ENCODE results near the gene HAND1. TPM values are rescaled to one million over a fixed set of nuclear protein-coding genes. Genes with fewer than 3 reads are reported as not detected.

Gene HAND1
- total and polyA plus RNA-seq, 2 experiments from 2014 or later = not detected

DNA sequence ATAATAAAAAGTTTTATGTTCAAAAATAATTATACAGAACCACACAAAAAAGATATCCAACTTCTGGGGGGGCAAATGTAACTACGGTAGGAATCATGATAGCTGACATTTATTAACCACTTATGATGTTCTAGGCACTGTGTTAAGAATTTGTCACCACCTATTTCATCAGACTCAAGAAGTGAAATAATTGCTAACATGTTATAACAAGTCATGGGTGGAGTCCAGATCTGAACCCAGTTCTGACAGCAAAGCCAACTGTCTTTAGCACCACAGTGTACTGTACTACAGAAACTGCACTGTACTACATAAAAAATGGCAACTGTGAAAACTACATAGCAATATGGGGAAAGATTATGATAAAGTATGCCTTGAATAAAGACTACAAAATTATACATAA, 35.2 kb downstream of the HAND1 start:
- Histone ChIP-seq H3K27me3 (ENCODE audit: insufficient read depth) (peaks cover 11% of the 10 kb centered on the region), H3K27ac (ENCODE audit: low read depth) (no peak overlapping the region), H3K79me2 (replicated peaks; ENCODE audit: insufficient read depth) (peaks cover 4% of the 10 kb centered on the region), H3K4me2 (no peak overlapping the region), H3K4me3 (no peak overlapping the region), H2AFZ (no peak overlapping the region), H3F3A (replicated peaks; ENCODE audit: low read depth) (0 out of 2 replicates have a peak, but pooled peaks cover 3% of the 10 kb centered on the region), H3K4me1 (ENCODE audit: insufficient read depth) (peaks cover 12% of the 10 kb centered on the region), H4K20me1 (replicated peaks; ENCODE audit: insufficient read depth) (peaks cover 7% of the 10 kb centered on the region; the same call in 1 of the 2 replicates), H3K9me2 (ENCODE audit: insufficient read depth) (no peaks in the 10 kb centered on the region), H3K36me3 (ENCODE audit: insufficient read depth) (peaks cover 14% of the 10 kb centered on the region; the same call in 1 of the 2 replicates)
- ATAC-seq (no peak), DNase-seq (ENCODE audit: low spot score) (no peak)
- H3K4me3 Mint-ChIP-seq = no peak overlapping the region
- peaks cover 14% of the 10 kb centered on the region for H3K36me3 Mint-ChIP-seq (ENCODE audit: low read depth)
- TF ChIP-seq NANOG (IDR thresholded peaks at IDR 0.05; ENCODE audit: borderline replicate concordance) = no peak
- TF ChIP-seq, protein P1, sequence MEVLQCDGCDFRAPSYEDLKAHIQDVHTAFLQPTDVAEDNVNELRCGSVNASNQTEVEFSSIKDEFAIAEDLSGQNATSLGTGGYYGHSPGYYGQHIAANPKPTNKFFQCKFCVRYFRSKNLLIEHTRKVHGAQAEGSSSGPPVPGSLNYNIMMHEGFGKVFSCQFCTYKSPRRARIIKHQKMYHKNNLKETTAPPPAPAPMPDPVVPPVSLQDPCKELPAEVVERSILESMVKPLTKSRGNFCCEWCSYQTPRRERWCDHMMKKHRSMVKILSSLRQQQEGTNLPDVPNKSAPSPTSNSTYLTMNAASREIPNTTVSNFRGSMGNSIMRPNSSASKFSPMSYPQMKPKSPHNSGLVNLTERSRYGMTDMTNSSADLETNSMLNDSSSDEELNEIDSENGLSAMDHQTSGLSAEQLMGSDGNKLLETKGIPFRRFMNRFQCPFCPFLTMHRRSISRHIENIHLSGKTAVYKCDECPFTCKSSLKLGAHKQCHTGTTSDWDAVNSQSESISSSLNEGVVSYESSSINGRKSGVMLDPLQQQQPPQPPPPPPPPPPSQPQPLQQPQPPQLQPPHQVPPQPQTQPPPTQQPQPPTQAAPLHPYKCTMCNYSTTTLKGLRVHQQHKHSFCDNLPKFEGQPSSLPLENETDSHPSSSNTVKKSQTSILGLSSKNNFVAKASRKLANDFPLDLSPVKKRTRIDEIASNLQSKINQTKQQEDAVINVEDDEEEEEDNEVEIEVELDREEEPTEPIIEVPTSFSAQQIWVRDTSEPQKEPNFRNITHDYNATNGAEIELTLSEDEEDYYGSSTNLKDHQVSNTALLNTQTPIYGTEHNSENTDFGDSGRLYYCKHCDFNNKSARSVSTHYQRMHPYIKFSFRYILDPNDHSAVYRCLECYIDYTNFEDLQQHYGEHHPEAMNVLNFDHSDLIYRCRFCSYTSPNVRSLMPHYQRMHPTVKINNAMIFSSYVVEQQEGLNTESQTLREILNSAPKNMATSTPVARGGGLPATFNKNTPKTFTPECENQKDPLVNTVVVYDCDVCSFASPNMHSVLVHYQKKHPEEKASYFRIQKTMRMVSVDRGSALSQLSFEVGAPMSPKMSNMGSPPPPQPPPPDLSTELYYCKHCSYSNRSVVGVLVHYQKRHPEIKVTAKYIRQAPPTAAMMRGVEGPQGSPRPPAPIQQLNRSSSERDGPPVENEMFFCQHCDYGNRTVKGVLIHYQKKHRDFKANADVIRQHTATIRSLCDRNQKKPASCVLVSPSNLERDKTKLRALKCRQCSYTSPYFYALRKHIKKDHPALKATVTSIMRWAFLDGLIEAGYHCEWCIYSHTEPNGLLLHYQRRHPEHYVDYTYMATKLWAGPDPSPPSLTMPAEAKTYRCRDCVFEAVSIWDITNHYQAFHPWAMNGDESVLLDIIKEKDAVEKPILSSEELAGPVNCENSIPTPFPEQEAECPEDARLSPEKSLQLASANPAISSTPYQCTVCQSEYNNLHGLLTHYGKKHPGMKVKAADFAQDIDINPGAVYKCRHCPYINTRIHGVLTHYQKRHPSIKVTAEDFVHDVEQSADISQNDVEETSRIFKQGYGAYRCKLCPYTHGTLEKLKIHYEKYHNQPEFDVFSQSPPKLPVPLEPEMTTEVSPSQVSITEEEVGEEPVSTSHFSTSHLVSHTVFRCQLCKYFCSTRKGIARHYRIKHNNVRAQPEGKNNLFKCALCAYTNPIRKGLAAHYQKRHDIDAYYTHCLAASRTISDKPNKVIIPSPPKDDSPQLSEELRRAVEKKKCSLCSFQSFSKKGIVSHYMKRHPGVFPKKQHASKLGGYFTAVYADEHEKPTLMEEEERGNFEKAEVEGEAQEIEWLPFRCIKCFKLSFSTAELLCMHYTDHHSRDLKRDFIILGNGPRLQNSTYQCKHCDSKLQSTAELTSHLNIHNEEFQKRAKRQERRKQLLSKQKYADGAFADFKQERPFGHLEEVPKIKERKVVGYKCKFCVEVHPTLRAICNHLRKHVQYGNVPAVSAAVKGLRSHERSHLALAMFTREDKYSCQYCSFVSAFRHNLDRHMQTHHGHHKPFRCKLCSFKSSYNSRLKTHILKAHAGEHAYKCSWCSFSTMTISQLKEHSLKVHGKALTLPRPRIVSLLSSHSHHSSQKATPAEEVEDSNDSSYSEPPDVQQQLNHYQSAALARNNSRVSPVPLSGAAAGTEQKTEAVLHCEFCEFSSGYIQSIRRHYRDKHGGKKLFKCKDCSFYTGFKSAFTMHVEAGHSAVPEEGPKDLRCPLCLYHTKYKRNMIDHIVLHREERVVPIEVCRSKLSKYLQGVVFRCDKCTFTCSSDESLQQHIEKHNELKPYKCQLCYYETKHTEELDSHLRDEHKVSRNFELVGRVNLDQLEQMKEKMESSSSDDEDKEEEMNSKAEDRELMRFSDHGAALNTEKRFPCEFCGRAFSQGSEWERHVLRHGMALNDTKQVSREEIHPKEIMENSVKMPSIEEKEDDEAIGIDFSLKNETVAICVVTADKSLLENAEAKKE (CRISPR knock-in tag; IDR thresholded peaks at IDR 0.05) = no peak
- no peak for TF ChIP-seq POLR2AphosphoS5 (IDR thresholded peaks at IDR 0.05; ENCODE audit: low read depth)
- no peak for TF ChIP-seq ZNF114 (CRISPR knock-in tag; IDR thresholded peaks at IDR 0.05)
- TF ChIP-seq EZH2phosphoT487 (IDR thresholded peaks at IDR 0.05; ENCODE audit: unreplicated experiment) = no peak
- no peak for TF ChIP-seq ZNF331 (CRISPR knock-in tag; IDR thresholded peaks at IDR 0.05; ENCODE audit: low read depth)
- no peak for TF ChIP-seq CTCF (conservative IDR thresholded peaks at IDR 0.05; ENCODE audit: low read depth in 2 of 2)
- no peak for TF ChIP-seq CREB1 (CRISPR knock-in tag; IDR thresholded peaks at IDR 0.05; ENCODE audit: low read depth)
- TF ChIP-seq, protein P2, sequence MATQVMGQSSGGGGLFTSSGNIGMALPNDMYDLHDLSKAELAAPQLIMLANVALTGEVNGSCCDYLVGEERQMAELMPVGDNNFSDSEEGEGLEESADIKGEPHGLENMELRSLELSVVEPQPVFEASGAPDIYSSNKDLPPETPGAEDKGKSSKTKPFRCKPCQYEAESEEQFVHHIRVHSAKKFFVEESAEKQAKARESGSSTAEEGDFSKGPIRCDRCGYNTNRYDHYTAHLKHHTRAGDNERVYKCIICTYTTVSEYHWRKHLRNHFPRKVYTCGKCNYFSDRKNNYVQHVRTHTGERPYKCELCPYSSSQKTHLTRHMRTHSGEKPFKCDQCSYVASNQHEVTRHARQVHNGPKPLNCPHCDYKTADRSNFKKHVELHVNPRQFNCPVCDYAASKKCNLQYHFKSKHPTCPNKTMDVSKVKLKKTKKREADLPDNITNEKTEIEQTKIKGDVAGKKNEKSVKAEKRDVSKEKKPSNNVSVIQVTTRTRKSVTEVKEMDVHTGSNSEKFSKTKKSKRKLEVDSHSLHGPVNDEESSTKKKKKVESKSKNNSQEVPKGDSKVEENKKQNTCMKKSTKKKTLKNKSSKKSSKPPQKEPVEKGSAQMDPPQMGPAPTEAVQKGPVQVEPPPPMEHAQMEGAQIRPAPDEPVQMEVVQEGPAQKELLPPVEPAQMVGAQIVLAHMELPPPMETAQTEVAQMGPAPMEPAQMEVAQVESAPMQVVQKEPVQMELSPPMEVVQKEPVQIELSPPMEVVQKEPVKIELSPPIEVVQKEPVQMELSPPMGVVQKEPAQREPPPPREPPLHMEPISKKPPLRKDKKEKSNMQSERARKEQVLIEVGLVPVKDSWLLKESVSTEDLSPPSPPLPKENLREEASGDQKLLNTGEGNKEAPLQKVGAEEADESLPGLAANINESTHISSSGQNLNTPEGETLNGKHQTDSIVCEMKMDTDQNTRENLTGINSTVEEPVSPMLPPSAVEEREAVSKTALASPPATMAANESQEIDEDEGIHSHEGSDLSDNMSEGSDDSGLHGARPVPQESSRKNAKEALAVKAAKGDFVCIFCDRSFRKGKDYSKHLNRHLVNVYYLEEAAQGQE (IDR thresholded peaks at IDR 0.05; ENCODE audit: unreplicated experiment) = no peak
- TF ChIP-seq, protein P3, sequence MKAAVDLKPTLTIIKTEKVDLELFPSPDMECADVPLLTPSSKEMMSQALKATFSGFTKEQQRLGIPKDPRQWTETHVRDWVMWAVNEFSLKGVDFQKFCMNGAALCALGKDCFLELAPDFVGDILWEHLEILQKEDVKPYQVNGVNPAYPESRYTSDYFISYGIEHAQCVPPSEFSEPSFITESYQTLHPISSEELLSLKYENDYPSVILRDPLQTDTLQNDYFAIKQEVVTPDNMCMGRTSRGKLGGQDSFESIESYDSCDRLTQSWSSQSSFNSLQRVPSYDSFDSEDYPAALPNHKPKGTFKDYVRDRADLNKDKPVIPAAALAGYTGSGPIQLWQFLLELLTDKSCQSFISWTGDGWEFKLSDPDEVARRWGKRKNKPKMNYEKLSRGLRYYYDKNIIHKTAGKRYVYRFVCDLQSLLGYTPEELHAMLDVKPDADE (IDR thresholded peaks at IDR 0.05) = no peak
- no peak for TF ChIP-seq EZH2 (IDR thresholded peaks at IDR 0.05; ENCODE audit: low read depth, unreplicated experiment)
- TF ChIP-seq JUNB (IDR thresholded peaks at IDR 0.05; ENCODE audit: unreplicated experiment) = no peak
- TF ChIP-seq STAT1 (IDR thresholded peaks at IDR 0.05; ENCODE audit: unreplicated experiment) = no peak
- no peak overlapping the region for H3K27ac Mint-ChIP-seq
- H3K27me3 Mint-ChIP-seq (ENCODE audit: insufficient read depth, low read depth, poor library complexity) = peaks cover 16% of the 10 kb centered on the region
- peaks cover 12% of the 10 kb centered on the region; the same call in 2 of the 3 replicates for H3K4me1 Mint-ChIP-seq
- no peaks in the 10 kb centered on the region for H3K9me3 Mint-ChIP-seq
